HCT116 (cell line): ENCODE data around the gene TMTC1. TPM values are rescaled to one million over a fixed set of nuclear protein-coding genes. Genes with fewer than 3 reads are reported as not detected.

Experiments used
- ATAC-seq: fragments of 200-7000 bp; cut with Tn5 transposase; 2 replicates; pipeline ENCODE4 v1.9.1; 2020; ENCODE audit warnings: mild to moderate bottlenecking, moderate library complexity
- BruUV-seq: library from RNA; stranded (reverse); fragments of 400-500 nt; replicated peaks from 2 replicates; lab custom pipeline; 2021; lab: Mats Ljungman, UMichigan
- CTCF ChIA-PET: fragments of 300-600 bp; sonication (Branson Sonifier 250); formaldehyde crosslinking; loops from one replicate; lab custom pipeline; 2021; ENCODE audit warnings: antibody characterized with exemption; lab: Charles Lee
- POLR2A ChIA-PET: fragments of 300-600, 350-600 bp; sonication (Branson Sonifier 250); formaldehyde crosslinking; loops from one replicate; lab custom pipeline; 2021; ENCODE audit warnings: antibody characterized with exemption; lab: Charles Lee
- RAD21 ChIA-PET, 2 experiments: fragments of 300-600 bp; sonication (Branson Sonifier 250); formaldehyde crosslinking; loops; one replicate each; lab custom pipeline; 2023; ENCODE audit warnings: low total read pairs in 2 of 2; ENCODE audit not compliant: uncharacterized antibody in 2 of 2, unreplicated experiment in 2 of 2, low non-redundant PET in 1 of 2; lab: Charles Lee
- DNase-seq: peaks from one replicate; pipeline ENCODE4 v3.0.0-alpha.2; 2010; ENCODE audit warnings: low read depth, low spot score
- H2AFZ ChIP-seq: fragments of 200-600 bp; shearing (Covaris generic), sonication (generic); 2 replicates; pipeline ENCODE4 v1.6.1; 2017; ENCODE audit warnings: low read depth, mixed run types, mixed read lengths, antibody characterized with exemption, low read length; ENCODE audit not compliant: poor library complexity, severe bottlenecking
- H3K27ac ChIP-seq: 2 replicates; pipeline ENCODE4 v1.5.1; 2012; ENCODE audit warnings: low read depth, low read length
- H3K27me3 ChIP-seq: fragments of 200-600 bp; sonication (generic); 2 replicates; pipeline ENCODE4 v1.6.1; 2016; ENCODE audit warnings: mixed run types, low read length, mixed read lengths; ENCODE audit not compliant: insufficient read depth
- H3K36me3 ChIP-seq, 2 experiments: fragments of 200-500 bp in 1 of 2; fragments of 200-600 bp in 1 of 2; sonication (Bioruptor generic) in 1 of 2; sonication (generic) in 1 of 2; 2 replicates each; pipeline versions ENCODE4 v1.5.1 to v1.6.1; 2014 to 2016; ENCODE audit warnings: low read length in 2 of 2, inconsistent platforms in 1 of 2, mixed read lengths in 1 of 2, mixed run types in 1 of 2; ENCODE audit not compliant: insufficient read depth in 2 of 2, control insufficient read depth in 1 of 2
- H3K4me1 ChIP-seq, 2 experiments: fragments of 200-600 bp in 1 of 2; sonication (generic) in 1 of 2; 2 replicates each; pipeline versions ENCODE4 v1.5.1 to v1.6.1; 2012 to 2017; ENCODE audit warnings: low read length in 2 of 2, inconsistent platforms in 1 of 2, mild to moderate bottlenecking in 1 of 2, mixed read lengths in 1 of 2, mixed run types in 1 of 2, moderate library complexity in 1 of 2; ENCODE audit not compliant: insufficient read depth in 2 of 2, control insufficient read depth in 1 of 2
- H3K4me2 ChIP-seq: fragments of 200-600 bp; sonication (generic); 2 replicates; pipeline ENCODE4 v1.6.1; 2017; ENCODE audit warnings: mixed run types, low read length, mixed read lengths
- H3K4me3 ChIP-seq, 2 experiments: fragments of 200-600 bp in 1 of 2; sonication (generic) in 1 of 2; replicated peaks in 1 of 2; 2 replicates each; pipeline ENCODE4 v1.5.1; 2011 to 2016; ENCODE audit warnings: low read length in 2 of 2, control low read depth in 1 of 2, low read depth in 1 of 2, mild to moderate bottlenecking in 1 of 2, mixed read lengths in 1 of 2, mixed run types in 1 of 2
- H3K79me2 ChIP-seq: fragments of 200-600 bp; sonication (generic); 2 replicates; pipeline ENCODE4 v1.6.1; 2017; ENCODE audit warnings: mild to moderate bottlenecking, mixed run types, low read length, moderate library complexity, mixed read lengths; ENCODE audit not compliant: insufficient read depth
- H3K9ac ChIP-seq: fragments of 200-600 bp; sonication (generic); 2 replicates; pipeline ENCODE4 v1.6.1; 2016; ENCODE audit warnings: low read length, mixed read lengths
- H3K9me2 ChIP-seq: fragments of 200-600 bp; sonication (generic), shearing (Covaris generic); 2 replicates; pipeline ENCODE4 v1.6.1; 2017; ENCODE audit warnings: mixed run types, mild to moderate bottlenecking, moderate library complexity; ENCODE audit not compliant: insufficient read depth
- H3K9me3 ChIP-seq, 2 experiments: fragments of 200-500 bp in 1 of 2; fragments of 200-600 bp in 1 of 2; sonication (Bioruptor generic) in 1 of 2; sonication (generic) in 1 of 2; 2 replicates each; pipeline ENCODE4 v1.6.1; 2014 to 2017; ENCODE audit warnings: low read length in 2 of 2, mixed read lengths in 2 of 2, inconsistent platforms in 1 of 2, low read depth in 1 of 2, mild to moderate bottlenecking in 1 of 2, mixed run types in 1 of 2, moderate library complexity in 1 of 2; ENCODE audit not compliant: control insufficient read depth in 1 of 2, insufficient read depth in 1 of 2
- H4K20me1 ChIP-seq: fragments of 200-600 bp; sonication (generic), shearing (Covaris generic); 2 replicates; pipeline ENCODE4 v1.6.1; 2017; ENCODE audit warnings: mixed run types, mild to moderate bottlenecking, moderate library complexity; ENCODE audit not compliant: insufficient read depth
- ATF3 ChIP-seq: IDR thresholded peaks from 2 replicates; pipeline ENCODE4 v1.6.1; 2012
- CBX3 ChIP-seq: IDR thresholded peaks from 2 replicates; pipeline ENCODE4 v1.6.1; 2012; ENCODE audit warnings: low read depth
- CEBPB ChIP-seq: IDR thresholded peaks from 2 replicates; pipeline ENCODE4 v1.6.1; 2012; ENCODE audit warnings: low read depth
- CTCF ChIP-seq, 3 experiments: fragments of 200-600 bp in 1 of 3; sonication (generic) in 1 of 3; IDR thresholded peaks in 2 of 3; conservative IDR thresholded peaks in 1 of 3; 2 replicates each; pipeline ENCODE4 v1.5.1; 2012 to 2017; ENCODE audit warnings: low read depth in 2 of 3, low read length in 2 of 3, antibody characterized with exemption in 1 of 3, borderline replicate concordance in 1 of 3, control low read depth in 1 of 3, mild to moderate bottlenecking in 1 of 3, mixed read lengths in 1 of 3, mixed run types in 1 of 3, moderate library complexity in 1 of 3; ENCODE audit not compliant: insufficient read depth in 1 of 3
- EGR1 ChIP-seq: IDR thresholded peaks from 2 replicates; pipeline ENCODE4 v1.6.1; 2012; ENCODE audit warnings: low read depth
- ELF1 ChIP-seq: IDR thresholded peaks from 2 replicates; pipeline ENCODE4 v1.6.1; 2012; ENCODE audit warnings: low read depth, borderline replicate concordance
- FOSL1 ChIP-seq: IDR thresholded peaks from 2 replicates; pipeline ENCODE4 v1.6.1; 2012; ENCODE audit warnings: low read depth
- POLR2A ChIP-seq: IDR thresholded peaks from 2 replicates; pipeline ENCODE4 v1.7.0; 2011; ENCODE audit warnings: borderline replicate concordance; ENCODE audit not compliant: insufficient read depth, insufficient read length; ENCODE audit errors: extremely low read depth
- REST ChIP-seq: IDR thresholded peaks from 2 replicates; pipeline ENCODE4 v1.6.1; 2012; ENCODE audit warnings: low read depth
- SIN3A ChIP-seq: IDR thresholded peaks from 2 replicates; pipeline ENCODE4 v1.6.1; 2012; ENCODE audit warnings: low read depth
- SP1 ChIP-seq: IDR thresholded peaks from 2 replicates; pipeline ENCODE4 v1.6.1; 2012; ENCODE audit warnings: low read depth
- SRF ChIP-seq: IDR thresholded peaks from 2 replicates; pipeline ENCODE4 v1.6.1; 2012; ENCODE audit warnings: low read depth
- ZFX ChIP-seq: fragments of 450-650 bp; IDR thresholded peaks from 2 replicates; pipeline ENCODE4 v1.6.1; 2017
- intact Hi-C: fragments of 100-400 bp; cut with micrococcal nuclease; formaldehyde crosslinking; loops from 2 replicates; pipeline ENCODE4 v1.10.0; 2022
- total RNA-seq: library from RNA; stranded (reverse); gene quantifications from one replicate; pipeline ENCODE4 v1.2.1, GENCODE V29; 2021; ENCODE audit not compliant: unreplicated experiment

TMTC1 gene
- total RNA-seq, 1 experiment from 2014 or later, result 2.0 TPM

GRCh38 chr12:29781705-29782266 lies 2.0 kb downstream of the TMTC1 start:
- no peaks in the 10 kb centered on the region for H3K9me3 ChIP-seq
- TF ChIP-seq FOSL1 (no peak), SIN3A (no peak), SRF (no peak), CTCF (IDR thresholded peaks at IDR 0.05 in 2 of 3, conservative IDR thresholded peaks at IDR 0.05 in 1 of 3; ENCODE audit: borderline replicate concordance in 1 of 3, insufficient read depth in 1 of 3, low read depth in 2 of 3, low read length in 2 of 3) (no peak), SP1 (no peak), ELF1 (no peak)
- BruUV-seq, result no TSS peak
- H3K27ac ChIP-seq, result no peak overlapping the region
- no peak for ATAC-seq
- no peaks in the 10 kb centered on the region for H3K9me2 ChIP-seq
- H4K20me1 ChIP-seq, result no peaks in the 10 kb centered on the region
- H3K4me1 ChIP-seq, result peaks cover 0 to 7% of the 10 kb centered on the region in 2 experiments; a peak in 1 of 4 replicates
- no peak overlapping the region for H3K4me2 ChIP-seq
- H2AFZ ChIP-seq, result no peak overlapping the region
- CTCF ChIA-PET, result no interaction called here
- H3K79me2 ChIP-seq, result no peaks in the 10 kb centered on the region
- H3K27me3 ChIP-seq, result no peaks in the 10 kb centered on the region
- no peak overlapping the region for H3K4me3 ChIP-seq
- H3K36me3 ChIP-seq, result no peaks in the 10 kb centered on the region
- POLR2A ChIA-PET, result no interaction called here
- H3K9ac ChIP-seq, result no peak overlapping the region
- RAD21 ChIA-PET, result no interaction called here
- DNase-seq, result no peak
- intact Hi-C loops, result no loop called here

GRCh38 chr12:29781188-29781587 lies 2.6 kb downstream of the TMTC1 start:
- Histone ChIP-seq H4K20me1 (no peaks in the 10 kb centered on the region), H3K4me2 (no peak overlapping the region), H2AFZ (no peak overlapping the region), H3K9me3 (peaks cover 0 to 3% of the 10 kb centered on the region in 2 experiments; a peak in 1 of 4 replicates), H3K27me3 (no peaks in the 10 kb centered on the region), H3K36me3 (no peaks in the 10 kb centered on the region), H3K4me3 (no peak overlapping the region), H3K9ac (no peak overlapping the region), H3K9me2 (no peaks in the 10 kb centered on the region), H3K27ac (no peak overlapping the region), H3K79me2 (no peaks in the 10 kb centered on the region), H3K4me1 (peaks cover 0 to 7% of the 10 kb centered on the region in 2 experiments; a peak in 1 of 4 replicates)
- no TSS peak for BruUV-seq
- no peak for DNase-seq
- ChIA-PET RAD21 (no interaction called here), POLR2A (no interaction called here), CTCF (no interaction called here)
- no peak for ATAC-seq
- intact Hi-C loops, result no loop called here
- TF ChIP-seq ATF3 (no peak), CEBPB (no peak), POLR2A (no peak), ZFX (no peak), SP1 (no peak), ELF1 (no peak), EGR1 (no peak), CBX3 (no peak), CTCF (IDR thresholded peaks at IDR 0.05 in 2 of 3, conservative IDR thresholded peaks at IDR 0.05 in 1 of 3; ENCODE audit: borderline replicate concordance in 1 of 3, insufficient read depth in 1 of 3, low read depth in 2 of 3, low read length in 2 of 3) (no peak), REST (no peak)
